HG03280 (cell line): Measurements from ENCODE around the gene CLEC16A.

Source experiments
- ATAC-seq: cut with Tn5 transposase; IDR thresholded peaks from one replicate; pipeline ENCODE4 v1.9.1; 2021; ENCODE audit warnings: mild to moderate bottlenecking, moderate library complexity; ENCODE audit not compliant: unreplicated experiment

Gene CLEC16A

DNA sequence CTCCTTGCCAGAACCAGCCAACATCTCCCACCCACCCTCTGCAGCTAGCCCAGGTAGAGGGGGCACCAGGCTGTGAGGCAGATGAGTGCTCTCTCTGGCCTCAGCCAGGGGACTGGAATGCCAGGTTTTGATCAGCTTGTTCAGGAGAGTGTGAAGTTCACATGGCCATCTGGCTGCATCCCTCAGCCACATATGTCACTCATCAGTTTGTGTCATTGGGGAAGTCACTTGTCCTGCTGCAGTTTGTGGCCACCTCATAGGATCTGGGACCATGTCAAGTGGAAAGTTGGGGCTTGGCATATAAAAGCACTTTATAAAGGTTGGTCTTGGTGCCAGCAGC is 164.1 kb downstream of the CLEC16A start:
- no peak for ATAC-seq

DNA sequence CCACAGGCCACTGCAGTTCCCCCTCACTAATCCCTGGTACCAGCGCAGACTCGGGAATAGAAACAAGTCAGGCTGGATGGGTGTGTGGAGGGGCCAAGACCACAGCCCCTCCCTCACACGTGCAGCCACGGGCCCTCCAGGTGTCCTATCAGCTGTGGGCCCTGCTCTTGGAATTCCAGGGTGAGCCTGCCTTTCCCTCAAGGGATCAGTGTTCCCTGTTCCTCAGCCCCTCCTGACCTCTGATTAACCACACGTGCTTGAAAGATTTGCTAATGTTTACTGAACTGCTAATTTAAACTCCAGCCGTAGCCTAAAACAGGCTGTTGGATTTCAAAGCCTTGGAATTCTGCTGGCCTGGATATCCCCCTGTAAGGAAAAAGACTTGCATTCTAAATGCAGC is 165.2 kb downstream of the CLEC16A start:
- ATAC-seq = no peak

DNA sequence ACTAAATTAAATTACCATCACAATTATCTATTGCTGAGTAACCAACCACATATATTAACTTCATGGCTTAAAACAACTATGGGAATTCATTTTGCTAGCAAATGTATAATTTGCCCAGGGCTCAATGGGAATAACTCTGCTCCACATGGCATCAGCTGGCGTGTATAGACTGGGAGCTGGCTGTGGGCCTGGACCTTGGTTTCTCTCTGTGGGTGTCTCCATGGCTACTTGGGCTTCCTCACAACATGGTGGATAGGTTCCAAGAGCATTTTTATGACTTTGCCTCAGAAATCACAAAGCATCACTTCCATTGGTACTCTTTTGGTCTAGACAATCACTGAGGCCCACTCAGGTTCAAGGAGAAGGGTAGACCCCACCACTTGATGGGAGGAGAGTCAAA is 166.8 kb downstream of the CLEC16A start:
- ATAC-seq = no peak

GRCh38 chr16:11111856-11112634 is 167.7 kb downstream of the CLEC16A start:
- ATAC-seq = no peak

- no peak for ATAC-seq
Observed at GRCh38 chr16:11112723-11113348, 168.5 kb downstream of the CLEC16A start.

DNA sequence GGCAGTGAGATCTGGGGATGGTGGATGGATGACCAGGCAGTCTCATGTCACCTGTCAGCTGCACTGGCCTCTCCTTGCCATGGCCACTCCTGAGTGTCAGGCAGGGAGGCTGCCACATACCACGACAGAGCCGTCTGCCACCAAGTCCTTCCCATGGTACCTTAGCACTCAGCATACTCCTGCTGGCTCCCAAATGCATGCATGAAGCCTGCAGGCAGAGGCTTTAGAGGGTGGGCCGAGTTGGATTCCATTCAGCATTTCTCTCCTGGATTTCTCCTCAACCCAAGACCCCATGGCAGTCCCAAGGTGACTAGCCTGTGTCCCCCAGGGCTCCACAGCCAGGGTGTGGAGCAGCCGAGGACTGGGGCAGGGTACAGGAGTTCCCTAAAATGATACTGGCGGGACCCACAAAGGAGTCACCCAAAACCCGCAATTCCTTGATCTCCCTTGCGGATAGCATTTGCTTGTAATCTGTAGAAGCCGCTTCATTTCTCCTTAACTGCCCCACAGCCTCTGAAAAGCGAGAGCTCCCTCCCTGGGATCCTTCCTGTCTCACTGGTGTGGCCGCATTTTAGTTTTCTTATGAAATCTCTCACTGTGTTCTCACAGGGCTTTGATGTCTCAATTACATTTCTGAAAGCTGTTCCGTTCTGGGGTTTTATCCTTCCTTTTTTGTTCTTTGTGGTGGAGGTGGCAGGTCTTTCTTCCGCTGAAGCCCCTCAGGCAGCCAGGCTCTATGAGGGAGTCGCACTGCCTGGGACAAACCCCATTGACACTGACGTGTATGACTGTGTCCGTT is 170.2 kb downstream of the CLEC16A start:
- ATAC-seq = no peak

GRCh38 chr16:11117576-11118211 is 173.3 kb downstream of the CLEC16A start:
- ATAC-seq = no peak

DNA sequence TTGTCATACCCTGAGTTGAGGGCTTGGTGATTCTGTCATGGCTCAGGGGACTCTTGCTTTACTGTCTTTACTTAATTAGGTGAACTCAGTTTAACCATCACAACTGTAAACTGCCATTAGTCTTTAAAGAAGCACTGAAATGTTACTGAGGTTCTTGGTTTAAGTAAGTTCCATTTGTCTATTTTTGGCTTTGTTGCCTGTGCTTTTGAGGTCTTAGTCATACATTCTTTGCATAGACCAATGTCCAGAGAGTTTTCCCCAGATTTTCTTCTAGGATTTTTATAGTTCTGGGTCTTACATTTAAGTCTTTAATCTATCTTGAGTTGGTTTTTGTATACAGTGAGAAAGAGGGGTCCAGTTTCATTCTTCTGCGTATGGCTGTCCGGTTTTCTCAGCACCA is 174.1 kb downstream of the CLEC16A start:
- ATAC-seq = no peak

DNA sequence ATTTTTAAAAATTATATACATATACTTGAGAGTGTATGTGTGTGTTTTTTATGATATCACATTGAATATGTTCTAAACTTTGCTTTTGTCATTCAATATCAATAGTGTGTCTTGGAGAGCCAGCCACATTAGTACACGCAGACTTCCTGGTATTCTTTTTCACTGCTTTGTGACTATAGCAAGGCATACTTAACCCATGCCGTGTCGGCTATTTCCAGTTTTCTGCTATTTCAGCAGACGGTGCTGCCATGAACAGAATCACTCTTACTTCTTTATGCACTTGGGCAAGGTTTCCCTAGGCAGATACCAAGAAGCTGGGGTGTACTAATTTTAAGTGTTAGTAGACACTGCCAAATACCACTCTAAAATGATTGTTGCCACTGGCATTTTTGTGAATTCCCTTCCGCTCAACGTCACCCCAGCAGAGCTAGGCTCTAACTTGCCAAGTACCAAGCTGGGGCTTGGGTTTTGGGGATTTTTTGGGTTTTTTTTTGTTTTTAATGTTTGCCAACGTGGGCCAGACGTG is 176.8 kb downstream of the CLEC16A start:
- no peak for ATAC-seq

GRCh38 chr16:11121914-11122692 is 177.7 kb downstream of the CLEC16A start:
- ATAC-seq = no peak

- ATAC-seq = no peak
Observed at GRCh38 chr16:11123666-11124065, 179.3 kb downstream of the CLEC16A start.

GRCh38 chr16:11125936-11126335 is 181.6 kb downstream of the CLEC16A start:
- ATAC-seq = no peak

GRCh38 chr16:11126399-11127054 is 182.2 kb downstream of the CLEC16A start:
- ATAC-seq = no peak

DNA sequence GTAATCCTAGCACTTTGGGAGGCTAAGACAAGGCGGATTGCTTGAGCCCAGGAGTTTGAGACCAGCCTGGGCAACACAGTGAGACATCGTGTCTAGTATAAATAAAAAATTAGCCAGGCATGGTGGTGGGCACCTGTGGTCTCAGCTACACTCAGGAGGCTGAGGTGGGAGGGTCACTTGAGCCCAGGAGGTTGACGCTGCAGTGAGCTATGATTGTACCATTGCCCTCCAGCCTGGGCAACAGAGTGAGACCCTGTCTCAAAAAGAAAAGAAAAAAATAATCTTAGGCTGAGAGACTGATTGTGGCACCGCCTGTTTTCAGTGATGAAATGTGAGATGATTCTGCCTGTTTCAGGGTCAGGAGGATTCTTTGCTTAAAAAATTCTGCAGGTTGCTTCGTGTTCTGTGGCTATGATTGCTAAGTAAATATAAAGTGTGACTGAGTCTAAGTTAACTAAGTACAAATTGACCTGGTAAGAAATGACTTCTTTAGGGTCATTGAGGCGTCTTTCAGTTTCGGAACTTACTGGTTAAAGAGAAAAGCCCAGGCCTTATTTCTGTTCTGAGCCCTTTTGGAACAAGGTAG is 183.3 kb downstream of the CLEC16A start:
- ATAC-seq = no peak

- ATAC-seq = no peak
Observed at GRCh38 chr16:11128211-11129141, 184.1 kb downstream of the CLEC16A start.

DNA sequence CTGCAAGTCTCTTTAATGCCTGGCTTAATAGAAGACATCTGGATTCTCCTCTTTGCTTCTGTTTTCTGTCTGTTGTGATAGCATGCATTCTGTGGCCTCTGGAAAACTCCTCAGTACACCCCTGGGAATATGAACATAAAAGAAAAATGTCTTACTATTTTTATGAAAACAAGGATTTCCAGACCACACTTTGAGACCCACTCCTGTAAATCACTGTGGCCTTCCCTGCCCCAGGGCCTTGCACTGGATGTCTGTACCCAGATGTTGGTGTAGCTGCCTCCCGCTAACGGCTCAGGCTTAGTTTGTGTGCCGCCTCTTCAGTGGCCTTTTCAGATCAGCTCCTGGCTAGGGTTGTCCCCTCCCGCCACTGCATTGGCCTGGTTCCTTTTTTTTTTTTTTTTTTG is 185.0 kb downstream of the CLEC16A start:
- ATAC-seq = no peak

DNA sequence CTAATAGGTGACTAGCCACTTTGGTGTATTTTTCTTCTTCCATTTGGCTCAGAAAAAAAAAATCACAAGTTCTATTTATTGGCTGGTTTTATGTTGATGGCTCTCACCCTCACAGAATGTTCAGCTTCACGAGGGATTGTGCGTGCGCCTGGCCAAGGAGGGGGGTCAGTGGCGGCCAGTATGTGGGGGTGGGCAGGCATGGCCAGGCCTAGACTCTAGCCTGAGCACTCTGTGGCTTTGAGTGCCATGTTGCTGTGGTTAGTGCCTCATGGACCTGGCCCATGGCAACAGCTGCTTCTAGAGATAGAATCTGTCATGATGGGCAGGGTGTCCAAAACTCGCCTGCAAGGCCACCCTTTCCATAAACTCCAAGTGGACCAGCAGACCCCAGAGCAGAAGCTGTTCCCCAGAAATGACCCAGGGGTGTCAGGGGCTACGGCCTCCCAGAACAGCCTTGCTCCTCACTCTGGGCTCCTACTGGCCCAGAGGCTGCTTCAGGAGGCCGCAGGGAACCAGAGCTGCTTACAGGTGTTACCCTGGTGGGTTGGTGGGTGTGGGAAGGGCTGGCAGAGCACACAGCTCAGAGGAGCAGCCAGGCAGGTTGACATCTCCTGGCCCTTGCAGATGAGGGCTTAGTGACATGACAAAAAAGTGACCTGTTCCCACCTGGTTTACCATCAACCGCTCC is 186.8 kb downstream of the CLEC16A start:
- ATAC-seq = no peak

DNA sequence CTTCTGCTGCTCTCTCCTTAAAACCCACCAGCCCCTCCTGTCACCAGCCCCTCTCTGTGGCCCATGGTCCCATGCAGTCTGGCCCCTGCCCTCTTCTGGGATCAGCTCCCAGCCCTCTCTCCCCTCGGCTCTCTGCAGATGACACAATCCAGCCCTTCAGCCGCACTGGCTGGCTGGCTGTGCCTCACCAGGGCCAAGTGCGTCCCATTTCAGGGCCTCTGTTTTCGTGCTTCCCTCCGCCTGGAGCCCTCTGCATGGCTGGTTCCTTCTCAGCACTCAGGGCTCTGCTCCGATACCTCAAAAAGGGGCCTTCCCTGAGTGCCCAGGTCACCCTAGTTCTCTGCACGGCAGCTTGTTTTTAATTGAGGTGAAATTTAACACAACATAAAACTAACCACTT is 187.3 kb downstream of the CLEC16A start:
- no peak for ATAC-seq
